Erythroblast (primary cell): ENCODE measurements around the gene STARD13.
"Not testable (repeated sequence)": the region's sequence is repeated elsewhere in the genome, so short reads cannot be mapped to it uniquely, and the experiment has no call there.

Source experiments
- DNase-seq, 2 experiments: peaks; one replicate each; lab custom pipeline; 2025; lab: John Stamatoyannopoulos, UW
- GATA1 ChIP-seq: IDR thresholded peaks from 2 replicates; pipeline ENCODE4 v1.6.1; 2011; ENCODE audit warnings: low read depth, mild to moderate bottlenecking, control low read depth, low read length, moderate library complexity
- POLR2A ChIP-seq: IDR thresholded peaks from 2 replicates; pipeline ENCODE4 v1.6.1; 2011; ENCODE audit warnings: mild to moderate bottlenecking, low read length

STARD13 gene

GRCh38 chr13:33186861-33187291 lies 98.7 kb downstream of the STARD13 start:
- no peak for TF ChIP-seq POLR2A
- no peak for TF ChIP-seq GATA1
- DNase-seq: no peak

DNA sequence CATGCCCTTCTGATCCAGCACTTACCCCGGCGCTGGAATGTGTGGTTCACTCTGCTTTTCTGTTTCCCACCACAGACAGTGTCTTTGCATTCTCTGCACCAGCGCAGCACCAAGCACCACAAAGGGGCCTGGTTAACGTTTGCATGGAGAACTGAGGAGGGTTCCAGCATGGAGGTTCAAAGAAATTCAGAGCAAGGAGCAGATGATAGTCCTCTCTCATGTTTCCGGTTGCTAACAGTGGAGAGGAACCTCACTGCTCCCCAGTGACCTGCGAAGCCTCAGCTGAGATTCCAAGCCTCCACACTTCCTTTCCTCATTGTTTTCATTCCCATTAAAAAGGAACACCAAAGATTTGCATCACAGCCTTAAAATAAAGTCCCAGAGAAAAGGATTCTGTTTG lies 99.7 kb downstream of the STARD13 start:
- DNase-seq: no peak
- TF ChIP-seq GATA1 (no peak), POLR2A (no peak)

GRCh38 chr13:33184530-33184929 lies 101.0 kb downstream of the STARD13 start:
- DNase-seq: no peak
- TF ChIP-seq POLR2A (no peak), GATA1 (no peak)

DNA sequence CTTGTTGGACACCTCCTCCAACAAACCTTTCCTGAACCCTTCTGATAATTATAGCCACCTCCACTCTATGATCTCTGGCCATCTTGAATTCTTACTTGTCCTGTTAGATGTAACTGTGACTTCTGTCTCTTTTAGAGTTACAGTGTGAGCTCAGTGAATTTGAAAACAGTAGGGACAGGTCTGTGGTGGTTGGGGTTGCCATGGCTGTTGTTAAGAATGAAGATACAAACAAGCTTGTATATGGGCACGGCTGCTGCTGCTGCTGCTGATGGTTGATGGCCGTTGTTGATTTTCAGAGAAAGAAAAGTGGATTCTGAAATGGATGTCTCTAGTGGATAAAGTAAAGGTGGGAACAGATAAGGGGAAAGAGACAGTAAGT lies 101.5 kb downstream of the STARD13 start:
- TF ChIP-seq POLR2A (no peak), GATA1 (no peak)
- DNase-seq: no peak

- TF ChIP-seq GATA1 (no peak), POLR2A (no peak)
- DNase-seq: no peak
Measured at GRCh38 chr13:33183431-33184111, 102.0 kb downstream of the STARD13 start.

DNA sequence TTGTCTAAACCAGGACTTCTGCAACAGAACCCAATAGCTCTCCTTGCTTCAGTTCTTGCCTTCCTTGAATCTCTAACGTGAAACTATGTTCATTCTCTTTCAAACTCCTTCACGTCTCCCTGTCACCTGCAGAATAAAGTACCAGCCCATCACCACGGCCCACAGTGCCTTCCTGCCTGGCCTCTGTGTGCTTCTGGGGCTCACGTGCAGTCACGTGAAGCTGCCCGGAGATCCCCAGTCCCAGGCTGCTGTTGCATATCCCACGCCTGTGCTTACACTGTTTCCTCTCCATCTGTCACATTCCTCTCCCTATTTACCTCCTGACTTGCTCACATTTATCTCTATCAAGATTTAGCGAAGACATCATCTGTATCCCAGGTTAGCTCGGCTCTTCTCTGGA lies 102.8 kb downstream of the STARD13 start:
- TF ChIP-seq GATA1: no peak
- no peak for DNase-seq

DNA sequence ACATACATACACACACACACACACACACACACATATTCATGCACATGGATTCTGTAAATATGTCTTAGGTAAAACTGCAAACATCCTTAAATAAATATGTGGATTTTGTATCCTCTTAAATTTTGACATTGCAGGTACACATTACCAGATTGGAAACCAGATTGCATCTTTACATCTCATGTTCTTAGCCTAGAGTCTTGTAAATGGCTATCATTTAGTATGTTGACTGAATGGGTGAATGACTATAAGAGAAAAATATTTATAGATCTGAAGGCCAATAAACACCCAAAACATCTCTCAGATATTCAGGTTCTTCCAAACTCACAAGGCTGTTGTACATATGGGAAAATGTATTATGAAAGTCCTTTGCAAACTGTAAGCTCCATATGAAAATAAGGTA lies 104.3 kb downstream of the STARD13 start:
- no peak for DNase-seq
- TF ChIP-seq GATA1: no peak
- TF ChIP-seq POLR2A: no peak

DNA sequence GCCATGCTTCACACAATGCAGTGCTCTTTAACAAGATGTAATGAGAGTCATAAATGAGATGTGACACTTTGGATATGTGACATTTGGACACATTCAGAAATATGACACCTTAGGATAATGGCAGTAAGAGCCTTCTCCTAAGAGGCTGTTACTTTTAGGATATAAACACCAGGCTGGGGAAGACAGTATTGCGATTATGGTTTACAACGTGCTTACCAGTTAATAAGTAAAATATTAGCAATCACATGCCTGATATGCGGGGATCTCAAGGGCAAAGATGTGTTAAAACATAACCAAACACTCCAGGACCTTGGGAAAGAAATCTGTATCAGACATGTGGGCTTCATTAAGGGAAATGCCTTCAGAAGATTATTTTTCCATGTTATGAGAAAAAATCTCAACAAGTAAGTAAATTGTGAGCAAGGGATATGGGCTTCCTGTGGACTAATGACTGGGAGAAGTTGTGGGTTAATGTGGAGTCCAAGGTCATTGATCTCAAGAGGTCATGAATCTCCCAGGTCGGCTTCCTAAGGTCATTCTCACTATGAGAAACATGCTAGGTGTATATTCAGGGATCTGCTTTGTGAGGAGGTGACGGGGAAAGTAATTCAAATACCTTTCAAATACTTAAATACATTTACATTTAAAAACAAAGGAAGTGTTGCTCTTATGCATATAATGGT lies 105.3 kb downstream of the STARD13 start:
- DNase-seq: no peak
- no peak for TF ChIP-seq GATA1
- TF ChIP-seq POLR2A: no peak

- no peak for DNase-seq
Measured at GRCh38 chr13:33179463-33179862, 106.1 kb downstream of the STARD13 start.

GRCh38 chr13:33178209-33178840 lies 107.2 kb downstream of the STARD13 start:
- no peak for DNase-seq
- TF ChIP-seq GATA1 (no peak), POLR2A (no peak)

More at GRCh38 chr13:33179463-33179862, 106.1 kb downstream of the STARD13 start:
- TF ChIP-seq POLR2A: no peak

DNA sequence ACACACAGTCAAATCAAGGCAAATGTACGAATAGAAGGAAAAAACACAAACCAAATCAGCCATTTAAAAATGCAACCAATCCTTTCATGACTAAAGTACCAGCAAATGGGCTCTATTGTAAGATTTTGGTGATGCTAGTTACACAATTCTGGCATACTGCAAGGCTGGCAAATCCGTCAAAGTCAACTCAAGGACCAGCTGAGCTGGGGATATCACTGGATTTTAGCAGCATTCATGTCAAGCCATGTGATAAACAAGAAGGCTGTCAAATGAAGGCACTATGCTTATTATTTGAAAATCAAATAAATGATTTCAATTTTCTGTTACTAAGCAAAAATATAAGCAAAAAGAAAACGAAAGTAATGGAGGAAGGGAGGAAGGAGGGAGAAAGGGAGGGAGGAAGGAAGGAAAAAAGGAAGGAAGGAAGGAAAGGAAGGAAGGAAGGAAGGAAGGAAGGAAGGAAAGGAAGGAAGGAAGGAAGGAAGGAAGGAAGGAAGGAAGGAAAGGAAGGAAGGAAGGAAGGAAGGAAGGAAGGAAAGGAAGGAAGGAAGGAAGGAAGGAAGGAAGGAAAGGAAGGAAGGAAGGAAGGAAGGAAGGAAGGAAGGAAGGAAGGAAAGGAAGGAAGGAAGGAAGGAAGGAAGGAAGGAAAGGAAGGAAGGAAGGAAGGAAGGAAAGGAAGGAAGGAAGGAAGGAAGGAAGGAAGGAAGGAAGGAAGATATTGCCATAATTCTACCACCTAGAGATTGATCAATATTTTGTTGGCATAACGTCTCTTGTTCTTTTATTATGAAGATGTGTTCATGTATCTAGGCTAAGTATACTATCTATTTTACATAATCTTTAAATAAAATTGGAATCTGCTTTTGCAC lies 108.0 kb downstream of the STARD13 start:
- DNase-seq: not testable (repeated sequence)

DNA sequence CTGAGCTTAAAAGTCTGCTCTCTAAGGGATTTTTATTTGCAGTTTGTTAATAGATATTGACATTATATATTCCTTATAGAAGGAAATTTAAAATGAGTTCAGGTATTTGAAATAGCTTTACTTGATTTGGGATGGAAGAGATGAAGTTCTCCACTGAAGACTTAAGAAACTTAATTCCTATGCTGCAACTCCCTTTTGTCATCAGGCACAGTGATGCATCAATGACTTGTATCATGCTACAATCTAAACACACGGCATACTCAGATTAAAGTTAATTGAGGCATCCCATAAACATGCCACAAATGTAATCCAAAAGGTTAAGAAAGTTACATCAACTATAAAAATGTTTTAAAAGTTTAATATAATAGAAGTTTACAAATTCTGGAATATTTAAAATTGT lies 109.0 kb downstream of the STARD13 start:
- TF ChIP-seq POLR2A (no peak), GATA1 (no peak)
- DNase-seq: no peak

GRCh38 chr13:33175991-33176390 lies 109.6 kb downstream of the STARD13 start:
- TF ChIP-seq POLR2A (no peak), GATA1 (no peak)
- DNase-seq: no peak

GRCh38 chr13:33174931-33175330 lies 110.6 kb downstream of the STARD13 start:
- TF ChIP-seq GATA1 (no peak), POLR2A (no peak)
- DNase-seq: no peak
